ENCODE data around the gene MCMBP.

Gene MCMBP

GRCh38 chr10:119834188-119834587 is 38.5 kb downstream of the MCMBP start:
- DNase-seq, result no peak
- intact Hi-C loops (cut with DNase I), result no loop called here

GRCh38 chr10:119832951-119833350 is 39.7 kb downstream of the MCMBP start:
- DNase-seq, result no peak

GRCh38 chr10:119831656-119832055 is 41.0 kb downstream of the MCMBP start:
- intact Hi-C loops (cut with DNase I), result no loop called here
- DNase-seq, result no peak

More at GRCh38 chr10:119832951-119833350, 39.7 kb downstream of the MCMBP start:
- intact Hi-C loops (cut with DNase I), result no loop called here

- intact Hi-C loops (cut with DNase I), result no loop called here
- no peak for DNase-seq
Measured at GRCh38 chr10:119830851-119831250, 41.8 kb downstream of the MCMBP start.

GRCh38 chr10:119829429-119829828 is 43.2 kb downstream of the MCMBP start:
- DNase-seq, result no peak
- intact Hi-C loops (cut with DNase I), result no loop called here

- intact Hi-C loops (cut with DNase I), result no loop called here
- no peak for DNase-seq
Measured at GRCh38 chr10:119827430-119827829, 45.2 kb downstream of the MCMBP start.

- intact Hi-C loops (cut with DNase I), result no loop called here
- no peak for DNase-seq
Measured at GRCh38 chr10:119826771-119827170, 45.9 kb downstream of the MCMBP start.

- no peak for DNase-seq
- intact Hi-C loops (cut with DNase I), result no loop called here
Measured at GRCh38 chr10:119824299-119824698, 48.3 kb downstream of the MCMBP start.

GRCh38 chr10:119821182-119821581 is 51.5 kb downstream of the MCMBP start:
- DNase-seq, result no peak
- intact Hi-C loops (cut with DNase I), result no loop called here

GRCh38 chr10:119818889-119819270 is 53.8 kb downstream of the MCMBP start:
- DNase-seq, result no peak
- intact Hi-C loops (cut with DNase I), result no loop called here

GRCh38 chr10:119817991-119818888 is 54.4 kb downstream of the MCMBP start:
- DNase-seq, result peak; percentile 53 to 96 (median 66)
- intact Hi-C loops (cut with DNase I), result no loop called here

- intact Hi-C loops (cut with DNase I), result no loop called here
- DNase-seq, result no peak
Measured at GRCh38 chr10:119815671-119816070, 57.0 kb downstream of the MCMBP start.

- intact Hi-C loops (cut with DNase I), result no loop called here
- DNase-seq, result no peak
Measured at GRCh38 chr10:119812684-119813083, 60.0 kb downstream of the MCMBP start.

GRCh38 chr10:119811122-119811521 is 61.5 kb downstream of the MCMBP start:
- no peak for DNase-seq
- intact Hi-C loops (cut with DNase I), result no loop called here

GRCh38 chr10:119807960-119808697 is 64.5 kb downstream of the MCMBP start:
- DNase-seq, result no peak
- intact Hi-C loops (cut with DNase I), result no loop called here

GRCh38 chr10:119806334-119807130 is 66.1 kb downstream of the MCMBP start:
- no peak for DNase-seq
- intact Hi-C loops (cut with DNase I), result no loop called here

- DNase-seq, result no peak
Measured at GRCh38 chr10:119805702-119806230, 66.9 kb downstream of the MCMBP start.

GRCh38 chr10:119803264-119803663 is 69.4 kb downstream of the MCMBP start:
- DNase-seq, result no peak
- intact Hi-C loops (cut with DNase I), result no loop called here

More at GRCh38 chr10:119805702-119806230, 66.9 kb downstream of the MCMBP start:
- intact Hi-C loops (cut with DNase I), result no loop called here

GRCh38 chr10:119801998-119802538 is 70.6 kb downstream of the MCMBP start:
- no peak for DNase-seq
- intact Hi-C loops (cut with DNase I), result no loop called here

- DNase-seq, result no peak
- intact Hi-C loops (cut with DNase I), result no loop called here
Measured at GRCh38 chr10:119801176-119801575, 71.5 kb downstream of the MCMBP start.

Data from posterior cingulate gyrus (tissue), 11 donors.